NB4 (cell line): ENCODE data around the gene TBC1D9.

Source experiments
- MAX ChIP-seq: IDR thresholded peaks from 2 replicates; pipeline ENCODE4 v1.6.1; 2011; ENCODE audit warnings: low read depth, low read length
- MYC ChIP-seq: IDR thresholded peaks from 2 replicates; pipeline ENCODE4 v1.6.1; 2011; ENCODE audit warnings: low read depth, low read length
- POLR2A ChIP-seq: IDR thresholded peaks from 2 replicates; pipeline ENCODE4 v1.6.1; 2011; ENCODE audit warnings: mild to moderate bottlenecking; ENCODE audit not compliant: insufficient read length; ENCODE audit errors: extremely low read depth
- TF ChIP-seq, protein P1 (sequence below): IDR thresholded peaks from one replicate; pipeline ENCODE4 v1.5.1; 2012; ENCODE audit warnings: low read depth, low read length

GRCh38 chr4:140715119-140715518, 41.1 kb downstream of the TBC1D9 start:
- TF ChIP-seq, protein P1, sequence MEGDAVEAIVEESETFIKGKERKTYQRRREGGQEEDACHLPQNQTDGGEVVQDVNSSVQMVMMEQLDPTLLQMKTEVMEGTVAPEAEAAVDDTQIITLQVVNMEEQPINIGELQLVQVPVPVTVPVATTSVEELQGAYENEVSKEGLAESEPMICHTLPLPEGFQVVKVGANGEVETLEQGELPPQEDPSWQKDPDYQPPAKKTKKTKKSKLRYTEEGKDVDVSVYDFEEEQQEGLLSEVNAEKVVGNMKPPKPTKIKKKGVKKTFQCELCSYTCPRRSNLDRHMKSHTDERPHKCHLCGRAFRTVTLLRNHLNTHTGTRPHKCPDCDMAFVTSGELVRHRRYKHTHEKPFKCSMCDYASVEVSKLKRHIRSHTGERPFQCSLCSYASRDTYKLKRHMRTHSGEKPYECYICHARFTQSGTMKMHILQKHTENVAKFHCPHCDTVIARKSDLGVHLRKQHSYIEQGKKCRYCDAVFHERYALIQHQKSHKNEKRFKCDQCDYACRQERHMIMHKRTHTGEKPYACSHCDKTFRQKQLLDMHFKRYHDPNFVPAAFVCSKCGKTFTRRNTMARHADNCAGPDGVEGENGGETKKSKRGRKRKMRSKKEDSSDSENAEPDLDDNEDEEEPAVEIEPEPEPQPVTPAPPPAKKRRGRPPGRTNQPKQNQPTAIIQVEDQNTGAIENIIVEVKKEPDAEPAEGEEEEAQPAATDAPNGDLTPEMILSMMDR: no peak
- TF ChIP-seq MYC: no peak
- TF ChIP-seq MAX: no peak
- no peak for TF ChIP-seq POLR2A
